OCI-LY1 (cell line): ENCODE results near the gene FAM193B.

Source experiments
- H2AFZ ChIP-seq: fragments of 200-600 bp; sonication (generic), shearing (Covaris generic); 2 replicates; pipeline ENCODE4 v1.6.0; 2014; ENCODE audit warnings: antibody characterized with exemption, mild to moderate bottlenecking, low read length
- H3F3A ChIP-seq: fragments of 200-600 bp; sonication (generic), shearing (Covaris generic); 2 replicates; pipeline ENCODE4 v1.6.0; 2014; ENCODE audit warnings: mild to moderate bottlenecking, antibody characterized with exemption, low read length, moderate library complexity; ENCODE audit not compliant: insufficient read depth
- H3K27ac ChIP-seq: fragments of 200-600 bp; sonication (generic); 2 replicates; pipeline ENCODE4 v1.5.1; 2014; ENCODE audit warnings: low read length, mixed run types, mild to moderate bottlenecking, low read depth; ENCODE audit not compliant: poor library complexity, severe bottlenecking
- H3K27me3 ChIP-seq: fragments of 200-600 bp; sonication (generic); 2 replicates; pipeline ENCODE4 v1.6.0; 2014; ENCODE audit warnings: antibody characterized with exemption, mild to moderate bottlenecking, low read length, moderate library complexity; ENCODE audit not compliant: insufficient read depth
- H3K36me3 ChIP-seq: fragments of 200-600 bp; sonication (generic); 2 replicates; pipeline ENCODE4 v1.6.1; 2014; ENCODE audit warnings: mild to moderate bottlenecking, antibody characterized with exemption, low read length, moderate library complexity, mixed read lengths; ENCODE audit not compliant: insufficient read depth
- H3K4me1 ChIP-seq: fragments of 200-600 bp; sonication (generic); 2 replicates; pipeline ENCODE4 v1.5.1; 2014; ENCODE audit warnings: mild to moderate bottlenecking, low read length, moderate library complexity; ENCODE audit not compliant: insufficient read depth, severe bottlenecking
- H3K4me2 ChIP-seq: fragments of 200-600 bp; sonication (generic), shearing (Covaris generic); 2 replicates; pipeline ENCODE4 v1.6.1; 2014; ENCODE audit warnings: low read length
- H3K4me3 ChIP-seq: fragments of 200-600 bp; sonication (generic); 2 replicates; pipeline ENCODE4 v1.5.1; 2014; ENCODE audit warnings: low read length, low read depth, mild to moderate bottlenecking, mixed read lengths; ENCODE audit not compliant: poor library complexity, severe bottlenecking
- H3K79me2 ChIP-seq: fragments of 200-600 bp; shearing (Covaris generic); 2 replicates; pipeline ENCODE4 v1.6.1; 2016; ENCODE audit warnings: mixed run types, low read length, mixed read lengths; ENCODE audit not compliant: insufficient read depth
- H3K9ac ChIP-seq: fragments of 200-600 bp; sonication (generic), shearing (Covaris generic); 2 replicates; pipeline ENCODE4 v1.6.1; 2014; ENCODE audit warnings: mild to moderate bottlenecking, low read length, mixed read lengths
- H3K9me2 ChIP-seq: fragments of 200-600 bp; sonication (generic), shearing (Covaris generic); 2 replicates; pipeline ENCODE4 v1.6.1; 2014; ENCODE audit warnings: low read depth, mild to moderate bottlenecking, low read length, mixed read lengths
- H3K9me3 ChIP-seq: fragments of 200-600 bp; shearing (Covaris generic); 2 replicates; pipeline ENCODE4 v1.6.1; 2014; ENCODE audit warnings: low read length, mixed read lengths
- H4K20me1 ChIP-seq: fragments of 200-600 bp; sonication (generic), shearing (Covaris generic); 2 replicates; pipeline ENCODE4 v1.6.0; 2016; ENCODE audit warnings: mild to moderate bottlenecking, low read length; ENCODE audit not compliant: insufficient read depth
- EZH2 ChIP-seq: fragments of 200-600 bp; sonication (generic), shearing (Covaris generic); IDR thresholded peaks from 2 replicates; pipeline ENCODE4 v1.8.0; 2017; ENCODE audit warnings: borderline replicate concordance, mixed run types, mild to moderate bottlenecking, antibody characterized with exemption, low read length, moderate library complexity, mixed read lengths
- TF ChIP-seq, protein P1 (sequence below): fragments of 200-600 bp; sonication (generic), shearing (Covaris generic); IDR thresholded peaks from 2 replicates; pipeline ENCODE4 v1.5.1; 2017; ENCODE audit warnings: mild to moderate bottlenecking, antibody characterized with exemption, low read length, moderate library complexity, mixed read lengths

The FAM193B gene

GRCh38 chr5:177592010-177592834, 37.9 kb upstream of the FAM193B start, which contains the start of gene TMED9:
Gene TMED9, plus strand, starts transcription at chr5:177592203. Its CDS starts 12 bp downstream, at chr5:177592215.
- H2AFZ ChIP-seq, result peak within 1 kb of the TSS; percentile 19; the same call in 1 of the 2 replicates
- H3K79me2 ChIP-seq, result peaks cover 5% of the 10 kb centered on the region; the same call in 1 of the 2 replicates
- H3K27me3 ChIP-seq, result no peaks in the 10 kb centered on the region
- peak within 1 kb of the TSS; percentile 72 for H3K27ac ChIP-seq
- TF ChIP-seq EZH2, result no peak
- TF ChIP-seq, protein P1, sequence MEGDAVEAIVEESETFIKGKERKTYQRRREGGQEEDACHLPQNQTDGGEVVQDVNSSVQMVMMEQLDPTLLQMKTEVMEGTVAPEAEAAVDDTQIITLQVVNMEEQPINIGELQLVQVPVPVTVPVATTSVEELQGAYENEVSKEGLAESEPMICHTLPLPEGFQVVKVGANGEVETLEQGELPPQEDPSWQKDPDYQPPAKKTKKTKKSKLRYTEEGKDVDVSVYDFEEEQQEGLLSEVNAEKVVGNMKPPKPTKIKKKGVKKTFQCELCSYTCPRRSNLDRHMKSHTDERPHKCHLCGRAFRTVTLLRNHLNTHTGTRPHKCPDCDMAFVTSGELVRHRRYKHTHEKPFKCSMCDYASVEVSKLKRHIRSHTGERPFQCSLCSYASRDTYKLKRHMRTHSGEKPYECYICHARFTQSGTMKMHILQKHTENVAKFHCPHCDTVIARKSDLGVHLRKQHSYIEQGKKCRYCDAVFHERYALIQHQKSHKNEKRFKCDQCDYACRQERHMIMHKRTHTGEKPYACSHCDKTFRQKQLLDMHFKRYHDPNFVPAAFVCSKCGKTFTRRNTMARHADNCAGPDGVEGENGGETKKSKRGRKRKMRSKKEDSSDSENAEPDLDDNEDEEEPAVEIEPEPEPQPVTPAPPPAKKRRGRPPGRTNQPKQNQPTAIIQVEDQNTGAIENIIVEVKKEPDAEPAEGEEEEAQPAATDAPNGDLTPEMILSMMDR, result no peak
- peaks cover 16% of the 10 kb centered on the region for H3K4me1 ChIP-seq
- H4K20me1 ChIP-seq, result no peaks in the 10 kb centered on the region
- H3K4me3 ChIP-seq, result peak within 1 kb of the TSS; percentile 99
- H3K9ac ChIP-seq, result peak within 1 kb of the TSS; percentile 98
- no peaks in the 10 kb centered on the region for H3F3A ChIP-seq
- peaks cover 40% of the 10 kb centered on the region for H3K36me3 ChIP-seq
- H3K4me2 ChIP-seq, result peak within 1 kb of the TSS; percentile 75
- no peaks in the 10 kb centered on the region for H3K9me3 ChIP-seq
- H3K9me2 ChIP-seq, result no peaks in the 10 kb centered on the region

- Histone ChIP-seq H4K20me1 (no peaks in the 10 kb centered on the region), H3K79me2 (peaks cover 5% of the 10 kb centered on the region; the same call in 1 of the 2 replicates), H3K27ac (no peak overlapping the region), H3K4me2 (peak overlapping the region; percentile 75), H3K9me2 (no peaks in the 10 kb centered on the region), H3K4me1 (peaks cover 17% of the 10 kb centered on the region), H3K9ac (peak overlapping the region; percentile 98; the same call in 1 of the 2 replicates), H3K4me3 (peak overlapping the region; percentile 99), H3F3A (no peaks in the 10 kb centered on the region), H2AFZ (peak overlapping the region; percentile 19; the same call in 1 of the 2 replicates), H3K27me3 (no peaks in the 10 kb centered on the region), H3K9me3 (no peaks in the 10 kb centered on the region), H3K36me3 (peaks cover 37% of the 10 kb centered on the region)
- TF ChIP-seq EZH2, result no peak
- TF ChIP-seq, protein P1, result no peak
Measured at GRCh38 chr5:177591690-177592009, 37.3 kb upstream of the FAM193B start.

DNA sequence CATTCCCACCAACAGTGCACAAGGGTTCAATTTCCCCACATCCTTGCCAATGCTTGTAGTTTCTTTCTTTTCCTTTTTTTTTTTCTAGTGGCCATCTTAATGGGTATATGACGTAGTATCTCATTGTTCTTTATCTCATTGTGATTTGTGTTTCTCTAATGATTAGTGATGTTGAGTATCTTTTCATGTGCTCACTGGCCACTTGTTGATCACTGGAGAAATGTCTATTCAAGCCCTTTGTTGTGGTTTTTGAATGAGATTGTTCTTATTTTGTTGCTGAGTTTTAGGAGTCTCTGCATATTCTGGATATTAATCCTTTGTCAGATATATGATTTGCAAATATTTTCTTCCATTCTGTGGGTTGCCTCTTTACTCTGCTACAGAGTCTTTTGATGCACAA, 36.0 kb upstream of the FAM193B start:
- H3K27me3 ChIP-seq, result no peaks in the 10 kb centered on the region
- no peak overlapping the region for H3K4me2 ChIP-seq
- peaks cover 19% of the 10 kb centered on the region for H3K4me1 ChIP-seq
- peaks cover 5% of the 10 kb centered on the region; the same call in 1 of the 2 replicates for H3K79me2 ChIP-seq
- TF ChIP-seq, protein P1, result no peak
- no peak for TF ChIP-seq EZH2
- no peaks in the 10 kb centered on the region for H3F3A ChIP-seq
- no peak overlapping the region for H2AFZ ChIP-seq
- H4K20me1 ChIP-seq, result no peaks in the 10 kb centered on the region
- no peak overlapping the region for H3K27ac ChIP-seq
- no peak overlapping the region for H3K9ac ChIP-seq
- H3K9me3 ChIP-seq, result no peaks in the 10 kb centered on the region
- H3K4me3 ChIP-seq, result no peak overlapping the region
- H3K9me2 ChIP-seq, result no peaks in the 10 kb centered on the region
- peaks cover 24% of the 10 kb centered on the region for H3K36me3 ChIP-seq
